EL (cell line): ENCODE measurements around the gene LRRC71.

Source experiments
- DNase-seq: peaks from one replicate; pipeline ENCODE4 v3.0.0-alpha.2; 2016

Gene LRRC71

GRCh38 chr1:156951371-156951770 lies 30.9 kb downstream of the LRRC71 start:
- no peak for DNase-seq

- DNase-seq, result no peak
Measured at GRCh38 chr1:156953571-156953970, 33.1 kb downstream of the LRRC71 start.

GRCh38 chr1:156956333-156956732 lies 35.9 kb downstream of the LRRC71 start:
- no peak for DNase-seq

GRCh38 chr1:156957634-156958033 lies 37.2 kb downstream of the LRRC71 start:
- DNase-seq, result no peak

- peak; percentile 32 for DNase-seq
Measured at GRCh38 chr1:156958247-156958714, 37.8 kb downstream of the LRRC71 start.

- peak; percentile 9 for DNase-seq
Measured at GRCh38 chr1:156959414-156959813, 39.0 kb downstream of the LRRC71 start.

GRCh38 chr1:156959925-156960324 lies 39.5 kb downstream of the LRRC71 start:
- DNase-seq, result no peak

GRCh38 chr1:156961709-156962108 lies 41.3 kb downstream of the LRRC71 start:
- DNase-seq, result peak; percentile 13

- no peak for DNase-seq
Measured at GRCh38 chr1:156963621-156964020, 43.2 kb downstream of the LRRC71 start.

- peak; percentile 17 for DNase-seq
Measured at GRCh38 chr1:156964441-156964840, 44.0 kb downstream of the LRRC71 start.

- no peak for DNase-seq
Measured at GRCh38 chr1:156969496-156969895, 49.1 kb downstream of the LRRC71 start.

- no peak for DNase-seq
Measured at GRCh38 chr1:156970017-156970416, 49.6 kb downstream of the LRRC71 start.

- DNase-seq, result no peak
Measured at GRCh38 chr1:156973417-156973816, 53.0 kb downstream of the LRRC71 start.

- DNase-seq, result no peak
Measured at GRCh38 chr1:156975084-156975483, 54.7 kb downstream of the LRRC71 start.

- no peak for DNase-seq
Measured at GRCh38 chr1:156980551-156980950, 60.1 kb downstream of the LRRC71 start.
